HG02571 (cell line): ENCODE measurements around the gene FAM83D.

Experiments used
- ATAC-seq: cut with Tn5 transposase; IDR thresholded peaks from one replicate; pipeline ENCODE4 v1.9.1; 2021; ENCODE audit warnings: mild to moderate bottlenecking, moderate library complexity; ENCODE audit not compliant: unreplicated experiment

FAM83D gene

DNA sequence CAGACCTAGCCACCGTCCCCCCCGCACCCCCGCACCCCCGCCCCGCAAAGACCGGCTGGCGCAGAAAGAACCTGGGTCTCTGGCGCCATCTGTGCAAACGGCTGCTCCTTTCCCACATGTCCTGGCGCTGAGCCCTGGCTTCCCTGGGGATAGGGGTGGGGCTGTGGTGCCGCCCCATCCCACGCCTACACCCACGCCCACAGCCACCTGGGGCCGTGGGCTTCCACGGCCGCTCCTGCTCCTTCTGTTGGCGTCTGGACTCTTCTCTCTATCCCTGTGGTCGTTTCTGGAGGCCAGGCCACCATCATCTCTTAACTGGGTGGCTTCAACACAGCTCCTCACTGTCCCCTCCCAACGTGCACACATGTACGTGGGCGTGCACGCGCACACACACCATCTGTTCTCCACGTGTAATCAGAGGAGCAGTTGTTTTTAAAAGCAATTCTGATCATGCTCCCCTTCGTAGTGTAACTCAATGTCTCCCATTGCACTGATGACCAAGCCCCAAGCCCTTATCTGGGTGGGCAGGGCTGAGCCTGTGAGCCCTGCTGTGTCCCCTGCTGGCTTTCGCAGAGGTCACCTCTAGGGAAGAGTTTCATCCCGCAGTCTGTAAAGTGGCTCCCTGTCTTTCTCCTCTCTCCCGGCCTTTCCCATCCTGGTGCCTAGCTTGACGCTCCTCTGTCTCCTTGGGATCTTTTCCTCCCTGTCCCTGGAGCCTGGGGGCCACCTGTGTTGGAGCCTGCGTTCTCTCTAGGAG is 31.9 kb upstream of the FAM83D start:
- no peak for ATAC-seq

DNA sequence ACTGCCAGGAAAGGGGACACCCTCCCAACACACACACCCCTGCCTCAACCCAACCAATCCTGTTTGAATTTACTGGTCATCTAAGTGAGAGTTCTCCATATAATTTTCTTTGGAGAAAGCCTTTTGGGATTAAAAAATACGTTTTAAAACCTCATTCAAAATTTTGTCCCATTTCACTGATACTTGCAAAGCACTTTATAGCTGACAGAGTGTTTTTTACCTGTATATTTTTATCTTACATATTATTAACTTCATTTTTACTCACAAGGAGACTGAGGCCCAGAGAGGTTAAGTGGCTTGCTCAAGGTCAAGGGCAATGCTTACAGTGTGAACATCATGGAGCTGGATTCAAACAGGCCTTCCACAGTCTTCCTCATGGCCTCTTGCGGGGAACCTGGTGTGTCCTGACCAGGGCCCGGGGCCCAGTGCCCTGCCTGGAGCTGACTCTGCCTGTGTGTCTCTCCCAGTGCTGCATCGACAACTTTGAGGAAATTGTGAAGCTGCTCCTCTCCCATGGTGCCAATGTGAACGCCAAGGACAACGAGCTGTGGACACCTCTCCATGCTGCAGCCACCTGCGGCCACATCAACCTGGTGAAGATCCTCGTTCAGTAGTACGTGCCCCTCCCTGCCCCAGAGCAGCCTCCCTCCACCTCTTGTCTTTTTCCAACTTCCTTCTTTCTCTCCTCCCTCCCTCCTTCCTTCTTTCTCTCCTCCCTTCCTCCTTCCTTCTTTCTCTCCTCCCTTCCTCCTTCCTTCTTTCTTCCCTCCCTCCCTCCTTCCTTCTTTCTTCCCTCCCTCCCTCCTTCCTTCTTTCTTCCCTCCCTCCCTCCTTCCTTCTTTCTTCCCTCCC is 30.9 kb upstream of the FAM83D start:
- ATAC-seq: no peak

DNA sequence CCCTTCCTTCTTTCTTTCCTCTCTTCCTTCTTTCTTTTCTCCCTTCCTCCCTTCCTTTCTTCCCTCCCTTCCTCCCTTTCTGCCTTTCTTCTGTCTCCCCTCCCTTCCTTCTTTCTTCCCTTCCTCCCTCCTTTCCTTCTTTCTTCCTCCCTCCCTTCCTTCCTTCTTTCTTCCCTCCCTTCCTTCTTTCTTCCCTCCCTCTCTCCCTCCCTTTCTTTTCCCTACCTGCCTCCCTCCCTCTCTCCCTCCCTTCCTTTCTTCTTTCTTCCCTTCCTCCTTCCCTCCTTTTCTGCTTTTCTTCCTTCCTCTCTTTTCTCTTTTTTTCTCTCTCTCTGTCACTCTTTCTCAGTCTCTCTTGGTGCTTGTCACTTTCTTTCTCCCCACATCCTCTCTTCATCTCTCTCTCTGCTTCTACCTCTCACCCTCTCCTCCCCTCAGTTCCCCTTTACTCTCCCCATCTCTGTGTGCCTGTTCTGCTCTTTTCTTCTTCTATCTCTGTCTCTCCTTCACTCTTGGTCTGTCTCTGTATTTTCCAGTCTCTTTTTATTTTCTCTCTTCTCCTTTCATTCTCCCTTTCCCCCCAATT is 30.1 kb upstream of the FAM83D start:
- no peak for ATAC-seq

DNA sequence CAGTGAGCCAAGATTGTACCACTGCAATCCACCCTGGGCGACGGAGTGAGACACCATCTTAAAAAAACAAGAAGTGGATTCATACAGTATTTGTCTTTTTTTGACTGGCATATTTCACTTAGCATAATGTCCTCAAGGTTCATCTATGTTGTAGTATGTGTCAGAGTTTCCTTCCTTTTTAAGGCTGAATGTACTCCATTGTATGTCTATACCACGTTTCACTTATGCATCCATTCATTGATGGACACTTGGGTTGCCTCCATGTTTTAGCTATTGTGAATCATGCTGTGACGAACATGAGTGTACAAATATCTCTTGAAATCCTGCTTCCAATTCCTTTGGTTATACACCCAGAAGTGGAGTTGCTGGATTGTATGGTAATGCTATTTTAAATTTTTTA is 28.9 kb upstream of the FAM83D start:
- ATAC-seq: no peak

DNA sequence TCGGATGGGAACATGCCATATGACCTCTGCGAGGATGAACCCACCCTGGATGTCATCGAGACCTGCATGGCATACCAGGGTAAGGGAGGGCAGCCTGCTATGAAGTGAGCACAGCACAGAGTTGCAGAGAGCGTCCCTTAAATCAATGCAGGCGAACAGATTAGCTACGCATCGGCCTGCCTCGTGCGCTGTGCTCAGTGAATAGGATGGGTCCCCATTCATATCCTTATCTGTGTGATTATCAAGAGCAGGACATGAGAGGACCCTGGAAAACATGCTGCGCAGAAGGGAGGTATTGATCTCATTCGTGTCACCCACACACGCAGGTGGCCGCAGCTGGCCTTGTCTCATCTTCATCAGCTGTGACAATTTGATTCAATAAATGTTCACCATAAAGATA is 25.6 kb upstream of the FAM83D start:
- no peak for ATAC-seq

DNA sequence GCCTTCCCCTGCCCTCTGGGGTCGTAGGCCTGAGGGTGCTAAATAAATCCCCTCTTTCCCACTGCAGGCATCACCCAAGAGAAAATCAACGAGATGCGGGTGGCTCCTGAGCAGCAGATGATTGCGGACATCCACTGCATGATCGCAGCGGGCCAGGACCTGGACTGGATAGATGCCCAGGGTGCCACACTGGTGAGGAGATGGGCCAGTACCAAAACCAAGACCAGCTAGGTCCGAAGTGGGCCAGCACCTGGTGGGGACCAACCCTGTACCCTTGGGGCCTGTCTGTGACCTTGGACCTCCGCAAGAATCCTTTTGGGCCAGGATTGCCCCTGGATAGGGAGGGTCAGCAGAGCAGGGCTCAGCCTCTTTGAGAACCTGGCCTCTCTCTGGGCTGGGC is 23.6 kb upstream of the FAM83D start:
- no peak for ATAC-seq

DNA sequence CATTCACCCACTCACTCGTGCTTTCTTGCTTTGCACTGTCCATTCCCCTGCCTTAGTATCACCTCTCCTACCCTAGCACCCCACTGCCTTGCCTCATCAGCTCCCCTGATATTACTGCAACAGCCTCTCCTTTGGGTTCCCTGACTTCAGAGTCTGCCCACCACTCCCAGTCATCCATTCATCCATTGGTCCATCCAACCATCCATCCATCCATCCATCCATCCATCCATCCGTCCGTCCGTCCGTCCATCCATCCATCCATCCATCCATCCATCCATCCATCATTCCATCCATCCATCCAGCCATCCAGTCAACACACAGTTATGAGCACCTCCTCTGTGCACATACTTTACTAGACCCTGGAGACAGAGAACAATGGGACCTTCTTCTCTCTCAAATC is 22.9 kb upstream of the FAM83D start:
- ATAC-seq: no peak

DNA sequence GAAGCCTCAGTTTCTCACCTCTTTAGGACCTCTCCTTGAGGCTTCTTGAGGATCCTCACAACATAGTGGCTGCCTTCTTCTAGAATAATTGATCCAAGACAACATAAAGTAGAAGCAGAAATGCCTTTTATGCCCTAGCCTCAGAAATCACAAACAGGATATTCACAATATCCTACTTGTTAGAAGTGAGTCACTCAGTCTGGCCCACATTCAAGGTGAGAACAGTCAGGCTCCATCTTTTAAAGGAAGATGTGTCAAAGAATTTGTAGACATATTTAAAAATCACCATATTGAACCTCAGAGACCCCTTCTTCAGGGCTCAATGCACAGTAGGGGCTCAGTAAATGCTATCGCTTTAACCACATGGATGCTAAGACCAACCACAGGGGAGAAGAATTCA is 20.8 kb upstream of the FAM83D start:
- ATAC-seq: no peak

DNA sequence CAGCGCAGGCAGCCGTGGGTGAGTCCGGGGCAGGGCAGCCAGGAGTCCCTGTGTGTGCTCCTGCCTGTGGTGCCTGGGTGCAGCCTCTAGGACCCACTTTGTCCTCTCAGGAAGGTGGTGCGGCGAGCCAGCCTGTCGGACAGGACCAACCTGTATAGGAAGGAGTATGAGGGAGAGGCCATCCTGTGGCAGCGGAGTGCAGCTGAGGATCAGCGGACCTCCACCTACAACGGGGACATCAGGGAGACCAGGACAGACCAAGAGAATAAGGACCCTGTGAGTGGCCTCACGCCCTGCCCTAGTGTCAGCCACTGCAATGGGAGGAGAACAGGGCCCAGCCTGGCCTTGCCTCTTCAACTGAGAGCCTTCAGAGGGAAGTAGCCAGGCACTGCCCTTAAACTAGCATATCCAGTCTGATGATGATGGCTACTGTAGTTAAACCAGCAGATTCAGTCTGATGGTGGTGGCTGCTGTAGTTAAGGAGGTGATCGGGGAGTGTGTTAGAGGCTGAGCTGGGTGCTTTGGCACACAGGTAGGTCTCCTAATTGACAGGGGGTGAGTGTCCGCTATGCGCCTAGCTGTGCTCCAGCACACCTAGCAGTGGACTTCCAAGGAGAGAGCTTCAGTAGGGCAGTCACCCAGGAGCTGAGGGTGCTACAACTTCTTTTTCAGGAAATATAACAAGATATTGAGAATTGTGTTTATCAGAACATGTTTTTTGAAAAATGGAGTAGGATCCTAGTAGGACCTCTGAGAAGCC is 18.1 kb upstream of the FAM83D start:
- no peak for ATAC-seq

DNA sequence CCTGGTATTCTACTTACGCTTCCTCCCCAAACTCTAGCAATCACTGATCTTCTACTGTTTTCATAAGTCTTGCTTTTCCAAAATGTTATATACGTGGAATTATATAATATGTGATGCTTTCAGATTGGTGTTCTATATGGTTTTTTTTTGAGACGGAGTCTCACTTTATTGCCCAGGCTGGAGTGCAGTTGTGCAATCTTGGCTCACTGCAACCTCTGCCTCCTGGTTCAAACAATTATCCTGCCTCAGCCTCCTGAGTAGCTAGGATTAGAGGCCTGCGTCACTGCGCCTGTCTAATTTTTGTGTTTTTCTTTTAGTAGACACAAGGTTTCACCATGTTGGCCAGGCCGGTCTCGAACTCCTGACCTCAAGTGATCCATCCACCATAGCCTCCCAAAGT is 10.9 kb upstream of the FAM83D start:
- no peak for ATAC-seq

DNA sequence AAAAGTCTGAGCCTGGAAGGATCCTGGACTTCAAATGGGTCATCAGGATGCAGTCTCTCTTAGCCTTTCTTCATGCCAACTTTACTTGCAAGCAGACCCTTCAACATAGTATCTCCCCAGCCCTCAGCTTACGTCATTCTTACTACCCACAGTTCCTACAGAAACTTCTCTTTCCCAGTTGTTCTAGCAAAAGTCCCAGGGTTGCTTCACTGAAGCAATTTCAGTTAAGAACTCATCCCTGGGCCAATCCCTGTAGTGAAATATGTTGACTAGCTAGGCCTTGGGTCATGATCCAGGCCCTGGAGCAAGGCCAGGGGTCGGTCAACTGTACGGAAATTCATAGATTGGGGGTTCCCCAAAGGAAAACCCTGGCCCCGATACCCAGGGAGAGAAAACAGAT is 8.6 kb upstream of the FAM83D start:
- no peak for ATAC-seq

DNA sequence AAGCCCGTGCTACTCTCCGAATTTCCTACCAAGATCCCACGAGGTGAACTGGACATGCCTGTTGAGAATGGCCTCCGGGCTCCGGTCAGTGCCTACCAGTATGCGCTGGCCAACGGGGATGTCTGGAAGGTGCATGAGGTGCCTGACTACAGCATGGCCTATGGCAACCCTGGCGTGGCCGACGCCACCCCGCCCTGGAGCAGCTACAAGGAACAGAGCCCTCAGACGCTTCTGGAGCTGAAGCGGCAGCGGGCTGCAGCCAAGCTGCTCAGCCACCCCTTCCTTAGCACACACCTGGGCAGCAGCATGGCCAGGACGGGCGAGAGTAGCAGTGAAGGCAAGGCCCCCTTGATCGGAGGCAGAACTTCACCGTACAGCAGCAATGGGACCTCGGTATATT is 8.0 kb upstream of the FAM83D start:
- no peak for ATAC-seq

DNA sequence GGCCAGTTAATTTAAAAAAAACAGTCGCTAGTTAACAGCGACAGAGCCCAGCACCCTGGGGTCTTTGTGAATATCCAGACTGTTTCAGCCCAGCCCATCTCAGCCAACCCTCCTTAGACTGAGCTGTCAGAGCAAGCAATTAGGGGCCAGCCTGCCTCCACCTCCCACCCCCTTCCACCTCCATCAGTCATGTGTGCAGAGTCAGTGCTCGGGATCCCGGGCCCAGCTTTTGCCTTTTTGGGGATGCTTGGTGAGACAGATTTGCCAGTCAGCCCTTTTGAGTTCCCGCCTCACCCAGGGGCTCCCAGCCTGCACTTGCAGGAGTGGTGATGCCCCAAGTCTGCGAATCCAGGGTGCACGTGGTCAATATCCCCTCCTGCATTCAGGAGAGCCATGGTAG is 6.5 kb upstream of the FAM83D start:
- ATAC-seq: no peak

DNA sequence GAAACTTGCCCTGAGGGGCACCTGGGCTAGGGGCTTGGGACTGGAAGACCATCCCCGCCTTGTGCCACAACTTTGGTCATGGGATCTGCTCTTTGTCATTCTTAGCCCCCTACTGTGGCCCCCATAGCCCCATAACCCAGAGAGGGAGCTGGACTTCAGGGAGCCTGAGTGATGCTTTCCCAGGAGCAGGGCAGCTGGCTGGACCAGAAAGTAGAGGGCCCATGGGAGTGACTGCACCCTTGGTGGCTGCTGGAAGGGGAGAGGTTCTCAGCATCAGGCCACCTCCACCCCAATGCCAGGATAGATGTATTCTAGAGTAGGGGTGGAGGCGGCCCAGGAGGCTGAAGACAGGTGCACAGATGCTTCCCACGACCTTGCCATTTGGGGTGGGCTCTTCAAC is 5.8 kb upstream of the FAM83D start:
- ATAC-seq: no peak

DNA sequence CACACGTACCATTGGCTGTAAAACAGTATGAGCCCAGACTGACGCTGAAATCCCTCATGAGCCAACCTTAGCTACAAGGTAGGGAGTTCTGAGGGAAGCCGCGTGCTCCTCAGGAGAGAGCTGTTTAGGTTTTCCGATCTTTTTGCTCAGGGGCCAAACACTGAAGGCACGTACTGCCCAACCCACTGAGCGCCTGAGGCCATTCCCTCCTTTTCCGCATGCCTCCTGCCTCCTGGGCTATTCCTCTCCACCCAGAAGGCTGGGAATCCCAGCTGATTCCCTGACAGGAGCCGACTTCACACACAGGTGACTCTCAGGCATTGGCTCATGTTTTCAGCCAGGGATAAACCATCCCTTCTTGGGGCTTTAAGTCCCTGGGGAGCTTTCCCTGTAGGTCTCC is 5.4 kb upstream of the FAM83D start:
- ATAC-seq: no peak

DNA sequence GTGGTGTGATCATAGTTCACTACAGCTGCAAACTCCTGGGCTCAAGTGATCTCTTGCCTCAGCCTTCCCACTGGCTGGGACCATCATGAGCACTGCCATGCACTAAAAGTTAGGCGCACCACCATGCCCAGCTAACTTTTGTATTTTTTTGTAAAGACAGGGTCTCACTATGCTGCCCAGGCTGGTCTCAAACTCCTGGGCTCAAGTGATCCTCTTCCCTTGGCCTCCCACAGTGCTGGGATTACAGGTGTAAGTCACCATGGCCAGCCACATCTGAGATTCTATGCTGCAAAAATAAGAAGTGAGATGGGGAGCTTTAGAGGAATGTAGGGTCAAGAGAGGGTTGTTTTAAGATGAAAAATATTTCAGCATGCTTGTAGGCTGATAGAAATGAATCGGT is 1.5 kb upstream of the FAM83D start:
- no peak for ATAC-seq

DNA sequence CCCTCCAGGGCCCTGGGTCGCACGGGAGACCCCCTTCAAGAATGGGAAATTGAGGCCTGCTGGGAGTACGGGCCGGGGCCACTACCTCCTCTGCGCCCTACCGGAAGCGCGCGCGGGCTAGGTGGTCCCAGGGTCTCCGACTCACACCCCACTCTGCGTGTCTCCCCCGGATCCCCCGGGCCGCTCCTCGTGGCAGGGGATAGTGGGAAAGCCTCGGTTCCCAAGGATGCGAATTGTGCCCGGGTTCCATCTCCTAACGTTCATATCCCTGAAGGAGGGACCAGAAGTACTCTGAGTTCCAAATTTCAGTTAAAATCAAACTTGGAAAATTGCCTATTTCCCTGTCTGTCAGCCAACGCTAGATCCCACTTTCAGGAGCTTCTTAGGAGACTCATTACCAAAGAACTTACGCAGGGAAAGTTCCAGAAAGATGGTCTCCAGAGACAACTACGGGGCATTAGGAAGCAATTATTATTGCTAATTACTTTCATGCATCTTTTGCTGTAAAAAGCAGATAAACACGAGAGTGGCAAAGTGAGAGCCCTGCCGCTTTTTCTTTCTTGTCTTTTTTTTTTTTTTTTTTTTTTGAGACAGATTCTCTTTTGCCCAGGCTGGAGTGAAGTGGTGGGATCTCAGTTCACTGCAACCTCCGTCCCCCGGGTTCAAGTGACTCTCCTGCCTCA is 858 bp downstream of the FAM83D start:
- ATAC-seq: no peak

DNA sequence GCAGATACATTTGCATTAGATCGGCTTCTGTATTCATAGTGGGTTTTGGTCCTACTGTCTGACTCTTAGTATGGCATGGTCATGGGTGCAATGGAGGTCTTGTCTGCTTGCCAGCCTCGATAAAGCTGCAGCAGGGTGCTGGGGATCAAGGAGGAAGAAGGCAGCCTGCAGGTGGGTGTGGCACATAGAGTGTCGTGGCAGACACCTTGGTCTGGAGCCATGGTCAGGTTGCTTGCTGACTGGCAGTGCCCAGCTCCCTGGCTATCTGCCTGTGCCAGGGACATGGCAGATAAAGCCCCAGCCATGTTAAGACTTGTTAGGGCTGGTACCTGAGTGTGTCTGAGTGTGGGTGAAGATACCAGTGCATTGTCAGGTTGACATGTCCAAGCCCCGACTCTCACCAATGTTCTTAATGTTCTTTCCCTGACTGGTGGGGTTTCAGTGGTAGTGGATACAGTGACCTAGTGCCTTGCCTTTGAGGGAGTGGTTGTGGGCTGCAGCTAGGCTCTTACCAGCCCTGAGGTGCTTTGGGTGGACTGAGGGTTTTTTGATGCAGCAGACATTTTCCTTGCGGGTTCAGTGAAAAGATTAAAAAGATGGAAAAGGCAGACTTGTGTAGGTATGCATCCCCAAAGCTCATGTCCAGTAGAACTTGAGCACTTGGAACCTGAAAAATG is 1.8 kb downstream of the FAM83D start:
- ATAC-seq: no peak

DNA sequence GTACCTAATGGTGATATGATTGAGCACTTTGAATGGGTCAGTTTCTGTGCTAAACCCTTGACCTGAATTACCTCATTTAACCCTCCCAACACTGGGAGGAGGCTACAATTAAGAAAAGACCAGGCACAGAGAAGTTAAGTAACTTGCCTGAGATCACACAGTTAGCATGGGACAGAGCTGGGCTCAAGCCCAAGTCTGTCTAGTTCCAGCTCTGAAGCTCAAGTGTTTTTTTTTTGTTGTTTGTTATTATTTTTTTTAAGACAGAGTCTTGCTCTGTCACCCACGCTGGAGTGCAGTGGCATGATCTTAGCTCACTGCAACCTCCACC is 4.0 kb downstream of the FAM83D start:
- no peak for ATAC-seq

DNA sequence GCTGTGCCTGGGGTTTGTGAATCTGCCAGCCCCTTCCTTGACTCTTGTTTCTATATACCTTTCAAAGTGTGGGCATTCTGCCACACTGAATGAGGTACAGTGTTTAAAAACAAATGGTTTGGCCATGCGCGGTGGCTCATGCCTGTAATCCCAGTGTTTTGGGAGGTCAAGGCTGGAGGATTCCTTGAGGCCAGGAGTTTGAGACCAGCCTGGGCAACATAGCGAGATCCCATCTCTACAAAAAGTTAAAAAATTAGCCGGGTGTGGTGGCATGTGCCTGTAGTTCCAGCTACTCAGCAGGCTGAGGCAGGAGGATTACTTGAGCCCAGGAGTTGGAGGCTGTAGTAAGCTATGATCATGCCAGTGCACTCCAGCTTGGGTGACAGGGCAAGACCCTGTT is 5.8 kb downstream of the FAM83D start:
- no peak for ATAC-seq
